SU-DHL-6 (cell line): ENCODE data around the gene MAPK6.

ENCODE experiments used
- H2AFZ ChIP-seq: fragments of 200-600 bp; sonication (generic); 2 replicates; pipeline ENCODE4 v1.6.1; 2014; ENCODE audit warnings: low read depth, mild to moderate bottlenecking, moderate library complexity, mixed read lengths, antibody characterized with exemption, low read length; ENCODE audit not compliant: severe bottlenecking
- H3F3A ChIP-seq: fragments of 200-600 bp; shearing (Covaris generic); 2 replicates; pipeline ENCODE4 v1.6.0; 2016; ENCODE audit warnings: antibody characterized with exemption, mild to moderate bottlenecking; ENCODE audit not compliant: insufficient read depth
- H3K27ac ChIP-seq: fragments of 200-600 bp; sonication (generic); 2 replicates; pipeline ENCODE4 v1.5.1; 2016; ENCODE audit warnings: low read depth, mild to moderate bottlenecking, low read length, moderate library complexity, mixed read lengths
- H3K27me3 ChIP-seq: fragments of 200-600 bp; sonication (generic), shearing (Covaris generic); 2 replicates; pipeline ENCODE4 v1.6.0; 2014; ENCODE audit warnings: mild to moderate bottlenecking, low read length
- H3K36me3 ChIP-seq: fragments of 200-600 bp; sonication (generic); 2 replicates; pipeline ENCODE4 v1.6.1; 2014; ENCODE audit warnings: mild to moderate bottlenecking, low read length, mixed read lengths
- H3K4me2 ChIP-seq: fragments of 300-600, 200-600 bp; shearing (Covaris generic), sonication (generic); 2 replicates; pipeline ENCODE4 v1.6.0; 2014; ENCODE audit warnings: low read length, low read depth, mild to moderate bottlenecking; ENCODE audit not compliant: poor library complexity, severe bottlenecking
- H3K4me3 ChIP-seq: fragments of 200-600 bp; sonication (generic); 2 replicates; pipeline ENCODE4 v1.5.1; 2014; ENCODE audit warnings: antibody characterized with exemption, low read length, mild to moderate bottlenecking, mixed read lengths; ENCODE audit not compliant: insufficient read depth, poor library complexity, severe bottlenecking
- H3K79me2 ChIP-seq: fragments of 200-600 bp; sonication (generic); 2 replicates; pipeline ENCODE4 v1.6.1; 2014; ENCODE audit warnings: mild to moderate bottlenecking, low read length, moderate library complexity; ENCODE audit not compliant: insufficient read depth
- H3K9ac ChIP-seq: fragments of 200-600 bp; sonication (generic); 2 replicates; pipeline ENCODE4 v1.7.0; 2014; ENCODE audit warnings: mild to moderate bottlenecking, low read length
- H3K9me2 ChIP-seq: fragments of 200-600 bp; sonication (generic); replicated peaks from 2 replicates; pipeline ENCODE4 v1.6.1; 2014; ENCODE audit warnings: low read length; ENCODE audit not compliant: insufficient read depth
- H3K9me3 ChIP-seq: fragments of 200-600 bp; sonication (generic); 2 replicates; pipeline ENCODE4 v1.6.1; 2014; ENCODE audit warnings: low read length, mixed read lengths; ENCODE audit not compliant: insufficient read depth
- H4K20me1 ChIP-seq: fragments of 200-600 bp; sonication (generic); 2 replicates; pipeline ENCODE4 v1.6.1; 2014; ENCODE audit warnings: low read depth, mild to moderate bottlenecking, antibody characterized with exemption, low read length, moderate library complexity, mixed read lengths
- EZH2phosphoT487 ChIP-seq: fragments of 200-600 bp; sonication (generic), shearing (Covaris generic); conservative IDR thresholded peaks from 2 replicates; pipeline ENCODE4 v1.6.1; 2018; ENCODE audit warnings: mild to moderate bottlenecking, antibody characterized with exemption, low read length, moderate library complexity, mixed read lengths
- TF ChIP-seq, protein P1 (sequence below): fragments of 200-600 bp; sonication (generic); IDR thresholded peaks from one replicate; pipeline ENCODE4 v1.5.1; 2017; ENCODE audit warnings: antibody characterized with exemption, mild to moderate bottlenecking, low read length, moderate library complexity; ENCODE audit not compliant: insufficient read depth, poor library complexity, severe bottlenecking

Gene MAPK6

GRCh38 chr15:52021128-52021671 lies 2.2 kb downstream of the MAPK6 start:
- H3K27ac ChIP-seq = peak overlapping the region; percentile 83

DNA sequence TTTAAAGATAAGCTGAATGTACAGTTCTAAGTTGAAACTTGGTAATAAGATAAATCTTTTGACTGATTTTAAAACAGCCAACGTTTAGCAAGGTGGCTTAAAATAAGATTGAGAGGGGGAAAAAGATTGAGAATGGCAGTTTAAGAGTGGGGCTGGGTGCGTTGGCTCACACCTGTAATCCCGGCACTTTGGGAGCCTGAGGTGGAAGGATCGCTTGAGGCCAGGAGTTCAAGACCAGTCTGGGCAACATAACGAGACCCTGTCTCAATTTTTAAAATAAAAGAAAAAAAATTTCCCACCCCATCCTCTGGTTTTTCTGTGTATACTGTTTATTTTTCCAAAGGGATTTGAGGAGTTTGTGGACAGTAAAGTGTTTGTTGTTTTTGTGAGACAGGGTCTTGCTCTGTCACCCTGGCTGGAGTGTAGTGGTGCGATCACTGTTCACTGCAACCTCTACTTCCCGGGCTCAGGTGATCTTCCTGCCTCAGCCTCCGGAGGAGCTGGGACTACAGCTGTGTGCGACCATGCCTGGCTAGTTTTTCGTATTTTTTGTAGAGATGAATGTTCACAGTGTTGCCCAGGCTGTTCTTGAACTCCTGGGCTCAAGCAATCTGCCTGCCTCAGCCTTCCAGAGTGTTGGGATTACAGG lies 3.0 kb downstream of the MAPK6 start:
- peak overlapping the region; percentile 97 for H3K4me2 ChIP-seq
- no peak for TF ChIP-seq EZH2phosphoT487
- TF ChIP-seq, protein P1, sequence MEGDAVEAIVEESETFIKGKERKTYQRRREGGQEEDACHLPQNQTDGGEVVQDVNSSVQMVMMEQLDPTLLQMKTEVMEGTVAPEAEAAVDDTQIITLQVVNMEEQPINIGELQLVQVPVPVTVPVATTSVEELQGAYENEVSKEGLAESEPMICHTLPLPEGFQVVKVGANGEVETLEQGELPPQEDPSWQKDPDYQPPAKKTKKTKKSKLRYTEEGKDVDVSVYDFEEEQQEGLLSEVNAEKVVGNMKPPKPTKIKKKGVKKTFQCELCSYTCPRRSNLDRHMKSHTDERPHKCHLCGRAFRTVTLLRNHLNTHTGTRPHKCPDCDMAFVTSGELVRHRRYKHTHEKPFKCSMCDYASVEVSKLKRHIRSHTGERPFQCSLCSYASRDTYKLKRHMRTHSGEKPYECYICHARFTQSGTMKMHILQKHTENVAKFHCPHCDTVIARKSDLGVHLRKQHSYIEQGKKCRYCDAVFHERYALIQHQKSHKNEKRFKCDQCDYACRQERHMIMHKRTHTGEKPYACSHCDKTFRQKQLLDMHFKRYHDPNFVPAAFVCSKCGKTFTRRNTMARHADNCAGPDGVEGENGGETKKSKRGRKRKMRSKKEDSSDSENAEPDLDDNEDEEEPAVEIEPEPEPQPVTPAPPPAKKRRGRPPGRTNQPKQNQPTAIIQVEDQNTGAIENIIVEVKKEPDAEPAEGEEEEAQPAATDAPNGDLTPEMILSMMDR = no peak
- H2AFZ ChIP-seq = no peak overlapping the region
- H3K9me2 ChIP-seq = no peaks in the 10 kb centered on the region
- peaks cover 75% of the 10 kb centered on the region for H3K79me2 ChIP-seq
- 0 out of 2 replicates have a peak, but pooled peaks cover 6% of the 10 kb centered on the region for H4K20me1 ChIP-seq
- peak overlapping the region; percentile 83; the same call in 1 of the 2 replicates for H3K27ac ChIP-seq
- no peaks in the 10 kb centered on the region for H3K36me3 ChIP-seq
- no peaks in the 10 kb centered on the region for H3K27me3 ChIP-seq
- H3K9me3 ChIP-seq = no peaks in the 10 kb centered on the region
- H3F3A ChIP-seq = peaks cover 17% of the 10 kb centered on the region
- H3K4me3 ChIP-seq = peak overlapping the region; percentile 83
- H3K9ac ChIP-seq = peak overlapping the region; percentile 65

More at GRCh38 chr15:52021128-52021671, 2.2 kb downstream of the MAPK6 start:
- peak overlapping the region; percentile 97 for H3K4me2 ChIP-seq
- TF ChIP-seq EZH2phosphoT487 = no peak
- TF ChIP-seq, protein P1 = no peak
- peak overlapping the region; percentile 65 for H3K9ac ChIP-seq
- H3F3A ChIP-seq = peaks cover 17% of the 10 kb centered on the region
- no peaks in the 10 kb centered on the region for H3K27me3 ChIP-seq
- H3K9me3 ChIP-seq = no peaks in the 10 kb centered on the region
- peak overlapping the region; percentile 83 for H3K4me3 ChIP-seq
- peaks cover 67% of the 10 kb centered on the region for H3K79me2 ChIP-seq
- H4K20me1 ChIP-seq = 0 out of 2 replicates have a peak, but pooled peaks cover 6% of the 10 kb centered on the region
- H3K9me2 ChIP-seq = no peaks in the 10 kb centered on the region
- H3K36me3 ChIP-seq = no peaks in the 10 kb centered on the region
- H2AFZ ChIP-seq = no peak overlapping the region

DNA sequence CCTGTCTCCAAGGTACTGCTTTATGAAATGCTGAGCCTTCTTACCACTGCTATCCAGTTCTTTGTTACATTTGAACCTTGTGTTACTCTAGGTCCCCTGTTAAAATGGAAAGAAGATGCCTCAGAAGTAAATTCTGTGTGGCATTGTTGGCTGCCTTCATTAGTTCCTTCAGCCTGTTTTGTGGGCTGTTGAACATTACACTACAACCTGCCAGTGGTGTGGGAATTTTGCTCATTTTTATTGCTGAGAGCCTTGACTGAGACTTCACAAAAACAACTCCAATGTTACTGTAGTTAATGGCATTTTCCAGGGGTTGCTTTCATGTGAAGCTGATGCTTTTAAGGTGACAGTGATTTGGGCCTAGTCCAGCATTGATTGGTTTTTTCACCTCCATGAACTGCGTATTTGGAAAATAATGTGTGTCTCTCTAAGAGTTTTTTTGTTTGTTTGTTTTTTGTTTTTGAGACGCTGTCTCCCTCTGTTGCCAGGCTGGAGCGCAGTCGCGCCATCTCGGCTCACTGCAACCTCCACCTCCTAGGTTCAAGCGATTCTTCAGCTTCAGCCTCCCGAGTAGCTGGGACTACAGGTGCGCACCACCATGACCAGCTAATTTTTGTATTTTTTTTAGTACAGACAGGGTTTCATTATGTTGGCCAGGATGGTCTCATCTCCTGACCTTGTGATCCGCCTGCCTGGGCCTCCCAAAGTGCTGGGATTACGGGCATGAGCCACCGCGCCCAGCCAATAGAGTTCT lies 4.3 kb downstream of the MAPK6 start:
- no peak overlapping the region for H2AFZ ChIP-seq
- H3K79me2 ChIP-seq = peaks cover 88% of the 10 kb centered on the region
- H3K4me3 ChIP-seq = no peak overlapping the region
- peaks cover 17% of the 10 kb centered on the region for H3F3A ChIP-seq
- no peak overlapping the region for H3K9ac ChIP-seq
- H3K9me3 ChIP-seq = no peaks in the 10 kb centered on the region
- H3K4me2 ChIP-seq = no peak overlapping the region
- no peaks in the 10 kb centered on the region for H3K9me2 ChIP-seq
- TF ChIP-seq EZH2phosphoT487 = no peak
- TF ChIP-seq, protein P1 = no peak
- H3K27ac ChIP-seq = no peak overlapping the region
- no peaks in the 10 kb centered on the region for H3K27me3 ChIP-seq
- H4K20me1 ChIP-seq = 0 out of 2 replicates have a peak, but pooled peaks cover 6% of the 10 kb centered on the region
- H3K36me3 ChIP-seq = no peaks in the 10 kb centered on the region
